Measurements from ENCODE around the gene PPT2.
"Not testable (repeated sequence)": the region's sequence is repeated elsewhere in the genome, so short reads cannot be mapped to it uniquely, and the experiment has no call there.

PPT2 gene

GRCh38 chr6:32190911-32191677, 37.2 kb downstream of the PPT2 start:
- DNase-seq = no peak

GRCh38 chr6:32191696-32192607, 38.0 kb downstream of the PPT2 start:
- peak; percentile 31 for DNase-seq

- peak; percentile 61 for DNase-seq
These were observed 38.7 kb downstream of the PPT2 start, which contains the start of gene GPSM3 for GRCh38 chr6:32192608-32193039. TSS of gene GPSM3 (minus strand) at chr6:32192643. CDS start at chr6:32192513, 130 bp downstream.

GRCh38 chr6:32193096-32193495, 39.2 kb downstream of the PPT2 start:
- DNase-seq = not testable (repeated sequence)

GRCh38 chr6:32194388-32194787, 40.4 kb downstream of the PPT2 start:
- no peak for DNase-seq

- DNase-seq = peak; percentile 62
These were observed 41.1 kb downstream of the PPT2 start for GRCh38 chr6:32194825-32195651.

- DNase-seq = peak; percentile 100
These were observed 41.6 kb downstream of the PPT2 start for GRCh38 chr6:32195652-32195901.

GRCh38 chr6:32195902-32196681, 42.2 kb downstream of the PPT2 start:
- peak; percentile 69 for DNase-seq

GRCh38 chr6:32196682-32197616, 43.0 kb downstream of the PPT2 start:
- DNase-seq = peak; percentile 71

GRCh38 chr6:32198345-32198696, 44.4 kb downstream of the PPT2 start:
- no peak for DNase-seq

- DNase-seq = no peak
These were observed 44.9 kb downstream of the PPT2 start for GRCh38 chr6:32198866-32199265.

GRCh38 chr6:32200711-32201475, 47.0 kb downstream of the PPT2 start:
- no peak for DNase-seq

- DNase-seq = no peak
These were observed 48.2 kb downstream of the PPT2 start for GRCh38 chr6:32202186-32202585.

- no peak for DNase-seq
These were observed 49.7 kb downstream of the PPT2 start for GRCh38 chr6:32203426-32204267.

- no peak for DNase-seq
These were observed 50.4 kb downstream of the PPT2 start for GRCh38 chr6:32204268-32204715.

- no peak for DNase-seq
These were observed 55.1 kb downstream of the PPT2 start for GRCh38 chr6:32208996-32209395.

- DNase-seq = no peak
These were observed 56.3 kb downstream of the PPT2 start for GRCh38 chr6:32210191-32210601.

GRCh38 chr6:32211432-32211831, 57.5 kb downstream of the PPT2 start:
- DNase-seq = not testable (repeated sequence)

- DNase-seq = no peak
These were observed 58.3 kb downstream of the PPT2 start for GRCh38 chr6:32212076-32212760.

Measured in inflammatory macrophage treated with lipopolysaccharide for 4 hours (primary cell).